Measurements from ENCODE around the gene WDFY4. TPM values are rescaled to one million over a fixed set of nuclear protein-coding genes. Genes with fewer than 3 reads are reported as not detected.

The WDFY4 gene
- total and polyA plus RNA-seq, 2 donors (not counting 1 experiment from before 2014, with no cell fraction given), result 0.06 to 0.66 TPM

DNA sequence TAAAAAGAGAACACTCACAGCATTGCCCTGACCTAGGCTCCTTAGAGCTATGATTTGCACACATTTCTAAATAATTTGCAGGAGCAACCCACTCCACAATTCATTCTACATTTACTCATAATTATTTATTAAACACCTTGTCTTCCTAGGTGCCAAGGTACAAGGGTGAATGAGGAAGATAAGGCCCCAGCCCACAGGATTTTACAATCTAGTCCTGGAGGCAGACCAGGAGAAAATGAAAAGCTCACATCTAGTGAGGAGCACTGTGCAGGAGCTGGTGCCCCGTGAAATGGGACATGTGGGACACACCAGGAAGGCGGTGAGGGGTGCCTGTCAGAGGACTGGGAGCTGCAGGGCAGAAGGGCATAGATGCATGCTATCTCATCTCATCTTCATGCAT lies 314.7 kb downstream of the WDFY4 start:
- Histone ChIP-seq H3K27ac (ENCODE audit: insufficient read depth, low read length) (no peak overlapping the region), H3K9me3 (ENCODE audit: control insufficient read depth, insufficient read depth, low read depth, low read length) (no peaks in the 10 kb centered on the region), H3K4me2 (ENCODE audit: extremely low read depth, insufficient read depth, low read length) (no peak overlapping the region), H3K27me3 (ENCODE audit: control insufficient read depth, insufficient read depth, low read length) (no peaks in the 10 kb centered on the region), H3K4me3 (replicated peaks in 1 of 4; ENCODE audit: control extremely low read depth in 1 of 4, insufficient read depth in 1 of 4, low read depth in 3 of 4, low read length in 4 of 4) (no peak overlapping the region), H4K20me1 (ENCODE audit: control insufficient read depth, extremely low read depth, insufficient read depth, low read length) (no peaks in the 10 kb centered on the region), H3K36me3 (ENCODE audit: control insufficient read depth, insufficient read depth, low read length) (no peaks in the 10 kb centered on the region), H2AFZ (ENCODE audit: low read length) (no peak overlapping the region), H3K79me2 (ENCODE audit: control insufficient read depth, insufficient read depth, low read length) (no peaks in the 10 kb centered on the region), H3K4me1 (ENCODE audit: control insufficient read depth, extremely low read depth, insufficient read depth, low read length) (no peaks in the 10 kb centered on the region), H3K9ac (ENCODE audit: insufficient read depth, low read length) (no peak overlapping the region)
- DNase-seq (ENCODE audit: low read depth in 2 of 2), result no peak
- no peak for TF ChIP-seq EZH2 (IDR thresholded peaks at IDR 0.05; ENCODE audit: low read length, missing control alignments)
- TF ChIP-seq, protein P1, sequence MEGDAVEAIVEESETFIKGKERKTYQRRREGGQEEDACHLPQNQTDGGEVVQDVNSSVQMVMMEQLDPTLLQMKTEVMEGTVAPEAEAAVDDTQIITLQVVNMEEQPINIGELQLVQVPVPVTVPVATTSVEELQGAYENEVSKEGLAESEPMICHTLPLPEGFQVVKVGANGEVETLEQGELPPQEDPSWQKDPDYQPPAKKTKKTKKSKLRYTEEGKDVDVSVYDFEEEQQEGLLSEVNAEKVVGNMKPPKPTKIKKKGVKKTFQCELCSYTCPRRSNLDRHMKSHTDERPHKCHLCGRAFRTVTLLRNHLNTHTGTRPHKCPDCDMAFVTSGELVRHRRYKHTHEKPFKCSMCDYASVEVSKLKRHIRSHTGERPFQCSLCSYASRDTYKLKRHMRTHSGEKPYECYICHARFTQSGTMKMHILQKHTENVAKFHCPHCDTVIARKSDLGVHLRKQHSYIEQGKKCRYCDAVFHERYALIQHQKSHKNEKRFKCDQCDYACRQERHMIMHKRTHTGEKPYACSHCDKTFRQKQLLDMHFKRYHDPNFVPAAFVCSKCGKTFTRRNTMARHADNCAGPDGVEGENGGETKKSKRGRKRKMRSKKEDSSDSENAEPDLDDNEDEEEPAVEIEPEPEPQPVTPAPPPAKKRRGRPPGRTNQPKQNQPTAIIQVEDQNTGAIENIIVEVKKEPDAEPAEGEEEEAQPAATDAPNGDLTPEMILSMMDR (conservative IDR thresholded peaks at IDR 0.05 in 1 of 2, IDR thresholded peaks at IDR 0.05 in 1 of 2; ENCODE audit: low read depth in 1 of 2, low read length in 2 of 2), result no peak

DNA sequence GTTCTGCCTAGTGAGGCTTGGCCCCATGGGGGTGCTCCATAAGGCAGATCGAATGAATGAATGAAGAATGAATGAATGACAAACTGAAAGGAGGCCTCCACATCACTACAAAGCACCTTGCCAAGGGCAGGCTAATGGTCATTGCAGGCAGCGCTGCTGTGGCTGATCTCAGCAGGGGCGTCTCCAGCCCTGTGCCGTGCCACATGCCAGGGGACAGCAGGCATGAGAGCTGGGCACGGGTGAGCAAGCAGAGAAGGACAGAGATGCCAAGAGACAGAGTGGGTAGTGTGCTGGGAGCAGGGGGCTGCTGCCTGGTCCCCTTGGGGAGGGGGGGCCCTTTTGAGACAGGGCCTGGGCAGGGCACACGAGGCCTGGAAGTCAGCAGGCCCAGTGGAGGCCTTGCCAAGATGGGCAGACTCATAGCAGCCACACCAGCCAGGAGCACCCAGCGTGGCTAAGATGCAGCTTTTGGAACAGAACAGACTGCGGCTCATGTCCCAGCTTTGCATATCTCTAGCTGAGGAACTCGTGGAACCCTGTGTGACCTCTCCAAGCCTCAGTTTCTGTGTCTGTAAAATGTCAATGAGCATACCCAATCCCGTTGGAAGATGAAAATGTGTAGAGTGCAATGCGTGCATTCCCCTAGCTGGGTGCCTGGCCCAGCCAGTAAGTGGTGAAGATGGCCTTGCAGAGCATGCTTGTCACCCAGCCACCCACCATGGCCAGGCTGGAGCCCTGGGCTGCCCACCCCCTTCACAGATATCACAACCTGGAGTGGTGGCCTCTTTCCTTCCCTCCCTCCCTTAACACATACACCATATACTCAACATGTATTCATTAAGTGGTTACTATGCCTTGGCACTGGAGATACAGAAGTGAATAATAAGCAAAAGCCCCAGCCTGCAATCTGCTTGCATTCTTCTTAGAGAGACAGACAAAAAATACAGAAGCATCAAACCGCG lies 316.0 kb downstream of the WDFY4 start:
- peaks cover 2% of the 10 kb centered on the region for H3K27me3 ChIP-seq (ENCODE audit: control insufficient read depth, insufficient read depth, low read length)
- H4K20me1 ChIP-seq (ENCODE audit: control insufficient read depth, extremely low read depth, insufficient read depth, low read length), result no peaks in the 10 kb centered on the region
- H3K9me3 ChIP-seq (ENCODE audit: control insufficient read depth, insufficient read depth, low read depth, low read length), result no peaks in the 10 kb centered on the region
- TF ChIP-seq EZH2 (IDR thresholded peaks at IDR 0.05; ENCODE audit: low read length, missing control alignments), result no peak
- TF ChIP-seq, protein P1 (conservative IDR thresholded peaks at IDR 0.05 in 1 of 2, IDR thresholded peaks at IDR 0.05 in 1 of 2; ENCODE audit: low read depth in 1 of 2, low read length in 2 of 2), result no peak
- no peaks in the 10 kb centered on the region for H3K4me1 ChIP-seq (ENCODE audit: control insufficient read depth, extremely low read depth, insufficient read depth, low read length)
- no peaks in the 10 kb centered on the region for H3K36me3 ChIP-seq (ENCODE audit: control insufficient read depth, insufficient read depth, low read length)
- H3K27ac ChIP-seq (ENCODE audit: insufficient read depth, low read length), result no peak overlapping the region
- H3K4me3 ChIP-seq (replicated peaks in 1 of 4; ENCODE audit: control extremely low read depth in 1 of 4, insufficient read depth in 1 of 4, low read depth in 3 of 4, low read length in 4 of 4), result no peak overlapping the region
- DNase-seq (ENCODE audit: low read depth in 2 of 2), result no peak
- no peaks in the 10 kb centered on the region for H3K79me2 ChIP-seq (ENCODE audit: control insufficient read depth, insufficient read depth, low read length)
- no peak overlapping the region for H2AFZ ChIP-seq (ENCODE audit: low read length)
- no peak overlapping the region for H3K4me2 ChIP-seq (ENCODE audit: extremely low read depth, insufficient read depth, low read length)
- H3K9ac ChIP-seq (ENCODE audit: insufficient read depth, low read length), result no peak overlapping the region

DNA sequence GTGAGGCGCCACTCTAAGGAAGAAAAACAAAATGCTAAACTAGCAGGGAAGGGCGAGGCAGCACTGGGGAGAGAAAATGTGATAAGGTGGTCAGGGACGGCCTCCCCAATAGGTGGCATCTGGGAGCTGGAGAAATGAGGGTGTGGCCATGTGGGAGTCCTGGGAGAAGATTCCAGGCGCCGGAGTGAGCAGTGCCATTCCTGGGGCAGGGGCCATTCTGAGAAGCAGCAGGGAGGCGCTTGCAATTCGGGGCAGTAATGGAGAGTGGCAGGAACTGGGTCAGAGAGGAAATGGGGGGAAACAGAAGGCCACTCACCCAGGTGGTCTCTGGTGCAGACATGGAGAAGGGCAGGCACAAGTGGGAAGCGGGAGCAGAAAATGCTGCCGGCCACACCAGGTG lies 316.7 kb downstream of the WDFY4 start:
- Histone ChIP-seq H3K9me3 (ENCODE audit: control insufficient read depth, insufficient read depth, low read depth, low read length) (no peaks in the 10 kb centered on the region), H3K27ac (ENCODE audit: insufficient read depth, low read length) (no peak overlapping the region), H3K79me2 (ENCODE audit: control insufficient read depth, insufficient read depth, low read length) (no peaks in the 10 kb centered on the region), H3K27me3 (ENCODE audit: control insufficient read depth, insufficient read depth, low read length) (peaks cover 2% of the 10 kb centered on the region), H2AFZ (ENCODE audit: low read length) (no peak overlapping the region), H3K4me3 (replicated peaks in 1 of 4; ENCODE audit: control extremely low read depth in 1 of 4, insufficient read depth in 1 of 4, low read depth in 3 of 4, low read length in 4 of 4) (no peak overlapping the region), H3K36me3 (ENCODE audit: control insufficient read depth, insufficient read depth, low read length) (no peaks in the 10 kb centered on the region), H4K20me1 (ENCODE audit: control insufficient read depth, extremely low read depth, insufficient read depth, low read length) (no peaks in the 10 kb centered on the region), H3K9ac (ENCODE audit: insufficient read depth, low read length) (no peak overlapping the region), H3K4me2 (ENCODE audit: extremely low read depth, insufficient read depth, low read length) (no peak overlapping the region), H3K4me1 (ENCODE audit: control insufficient read depth, extremely low read depth, insufficient read depth, low read length) (no peaks in the 10 kb centered on the region)
- DNase-seq (ENCODE audit: low read depth in 2 of 2), result no peak
- no peak for TF ChIP-seq EZH2 (IDR thresholded peaks at IDR 0.05; ENCODE audit: low read length, missing control alignments)
- TF ChIP-seq, protein P1 (conservative IDR thresholded peaks at IDR 0.05 in 1 of 2, IDR thresholded peaks at IDR 0.05 in 1 of 2; ENCODE audit: low read depth in 1 of 2, low read length in 2 of 2), result no peak
